ENCODE measurements around the gene ZNF672. TPM values are rescaled to one million over a fixed set of nuclear protein-coding genes. Genes with fewer than 3 reads are reported as not detected.
A peak's percentile ranks its signal among the peaks of the same experiment; 100 is the strongest.

Gene ZNF672
- total and polyA plus RNA-seq, 12 donors, result 16.1 to 44.4 (median 36.7) TPM

GRCh38 chr1:248862998-248863881 lies 25.2 kb downstream of the ZNF672 start:
- Histone ChIP-seq H3K36me3 (no peaks in the 10 kb centered on the region), H3K4me1 (peaks cover 10 to 34% (median 24%) of the 10 kb centered on the region in 9 donors), H3K9me3 (no peaks in the 10 kb centered on the region), H3K27ac (peak overlapping the region in 9 of 10 donors; percentile 43 to 71 (median 63)), H3K4me3 (peak overlapping the region; percentile 23 to 72 (median 63)), H3K27me3 (no peaks in the 10 kb centered on the region)
- 1 to 5% methylated on average over 46 of the region's 46 CpGs for WGBS, 2 donors
- peak; percentile 66 to 86 (median 78) for ATAC-seq
- intact Hi-C loops (cut with DNase I), result loop anchor here in 1 of 10 donors (2.0 kb wide), 1 partner anchor 42 kb away; no protein-coding TSS in a partner anchor
- no peak for TF ChIP-seq CTCF (IDR thresholded peaks at IDR 0.05)
- peak; percentile 88 to 90 for DNase-seq

- Histone ChIP-seq H3K4me3 (peak overlapping the region in 2 of 10 donors; percentile 67), H3K27ac (peak overlapping the region in 2 of 10 donors; percentile 3 to 98)
- no peak for ATAC-seq
Observed at GRCh38 chr1:248871837-248872401, 33.9 kb downstream of the ZNF672 start.

GRCh38 chr1:248872752-248873408 lies 34.9 kb downstream of the ZNF672 start:
- DNase-seq (peak; percentile 37 to 55), ATAC-seq (peak; percentile 46 to 80 (median 72))
- 1 to 2% methylated on average over 30 to 31 of the region's 31 CpGs for WGBS, 2 donors
- H3K27ac ChIP-seq, result peak overlapping the region; percentile 74 to 98 (median 93)
- no peaks in the 10 kb centered on the region for H3K36me3 ChIP-seq
- H3K27me3 ChIP-seq, result no peaks in the 10 kb centered on the region
- intact Hi-C loops (cut with DNase I), result loop anchor here in 1 of 10 donors (1.0 to 2.0 kb wide), 2 partner anchors 34 to 47 kb away; partner anchors contain the start of gene PGBD2
- peak overlapping the region; percentile 34 to 81 (median 70) for H3K4me3 ChIP-seq
- TF ChIP-seq CTCF (IDR thresholded peaks at IDR 0.05), result no peak
- peaks cover 0 to 12% (median 3%) of the 10 kb centered on the region in 9 donors for H3K4me1 ChIP-seq
- H3K9me3 ChIP-seq, result peaks cover 0 to 6% (median 0%) of the 10 kb centered on the region in 11 donors

More at GRCh38 chr1:248871837-248872401, 33.9 kb downstream of the ZNF672 start:
- no peak for TF ChIP-seq CTCF (IDR thresholded peaks at IDR 0.05)
- 97 to 98% methylated on average over 3 of the region's 3 CpGs for WGBS, 2 donors
- Histone ChIP-seq H3K9me3 (peaks cover 0 to 6% (median 0%) of the 10 kb centered on the region in 11 donors), H3K4me1 (peaks cover 0 to 12% (median 3%) of the 10 kb centered on the region in 9 donors), H3K27me3 (no peaks in the 10 kb centered on the region), H3K36me3 (no peaks in the 10 kb centered on the region)
- DNase-seq, result no peak
- intact Hi-C loops (cut with DNase I), result loop anchor here in 1 of 10 donors (2.0 kb wide), 1 partner anchor 35 kb away; the partner anchor contains the start of gene PGBD2
